A549 (cell line): ENCODE data around the gene GLT1D1. TPM values are rescaled to one million over a fixed set of nuclear protein-coding genes. Genes with fewer than 3 reads are reported as not detected.
A peak's percentile ranks its signal among the peaks of the same experiment; 100 is the strongest.

Experiments
- ATAC-seq, 2 experiments: fragments of 200-7000 bp in 1 of 2; fragments of >200 bp in 1 of 2; cut with Nextera tagmentation in 1 of 2; cut with Tn5 transposase in 1 of 2; 3 replicates each; pipeline versions ENCODE4 v1.8.0 to v1.9.1; 2018 to 2020; ENCODE audit warnings: mild to moderate bottlenecking in 1 of 2, moderate library complexity in 1 of 2
- CTCF ChIA-PET: fragments of 300-600 bp; sonication (Branson Sonifier 250); formaldehyde crosslinking; extraction: SDS; loops from one replicate; lab custom pipeline; 2021; ENCODE audit warnings: antibody characterized with exemption, inconsistent platforms; lab: Yijun Ruan, JAX
- POLR2A ChIA-PET: fragments of 350-600 bp; formaldehyde crosslinking; extraction: SDS; loops from one replicate; lab custom pipeline; 2021; ENCODE audit warnings: antibody characterized with exemption, inconsistent platforms; lab: Yijun Ruan, JAX
- DNase-seq, 2 experiments: peaks; one replicate each; pipeline versions ENCODE4 v3.0.0 to v3.0.0-alpha.2; 2011 to 2016; ENCODE audit warnings: low read depth in 1 of 2, low spot score in 1 of 2
- FAIRE-seq: peaks from 2 replicates; lab custom pipeline; 2011; peaks lifted over from hg19 to GRCh38; lab: Jason Lieb, UNC
- H3K27ac ChIP-seq, 2 experiments: fragments of >200 bp; sonication (Bioruptor Twin); formaldehyde crosslinking; 3 replicates each; pipeline ENCODE4 v1.5.1; 2016 to 2017
- H3K4me1 ChIP-seq: fragments of >200 bp; sonication (Bioruptor Twin); formaldehyde crosslinking; 3 replicates; pipeline ENCODE4 v1.6.1; 2016
- H3K4me2 ChIP-seq: fragments of >200 bp; sonication (Bioruptor Twin); formaldehyde crosslinking; 3 replicates; pipeline ENCODE4 v1.6.1; 2016
- H3K4me3 ChIP-seq: fragments of >200 bp; sonication (Bioruptor Twin); formaldehyde crosslinking; 3 replicates; pipeline ENCODE4 v1.5.1; 2016
- H3K9me3 ChIP-seq: fragments of >200 bp; sonication (Bioruptor Twin); formaldehyde crosslinking; 3 replicates; pipeline ENCODE4 v1.6.1; 2016
- BHLHE40 ChIP-seq: IDR thresholded peaks from 2 replicates; pipeline ENCODE4 v1.6.1; 2012; ENCODE audit warnings: low read depth, low read length, inconsistent platforms
- CEBPB ChIP-seq, 2 experiments: fragments of >200 bp in 1 of 2; sonication (Bioruptor Twin) in 1 of 2; formaldehyde crosslinking in 1 of 2; IDR thresholded peaks; 2 replicates each; pipeline ENCODE4 v1.6.1; 2012 to 2016
- EHF ChIP-seq: fragments of 250-450 bp; sonication (Bioruptor Pico); IDR thresholded peaks from 2 replicates; pipeline ENCODE4 v1.5.0; 2020; ENCODE audit warnings: mild to moderate bottlenecking
- ELK1 ChIP-seq: fragments of 150-350 bp; IDR thresholded peaks from 2 replicates; pipeline ENCODE4 v1.6.1; 2014; ENCODE audit warnings: low read depth, mild to moderate bottlenecking, low read length
- EP300 ChIP-seq, 2 experiments: fragments of >200 bp; sonication (Bioruptor Twin); formaldehyde crosslinking; IDR thresholded peaks; 2 replicates in 1 of 2; 3 replicates in 1 of 2; pipeline ENCODE4 v1.6.1; 2016 to 2017
- ESRRA ChIP-seq: fragments of 150-350 bp; IDR thresholded peaks from 2 replicates; pipeline ENCODE4 v1.6.1; 2014; ENCODE audit warnings: mild to moderate bottlenecking, low read length, borderline replicate concordance
- FOSB ChIP-seq: fragments of 250-450 bp; sonication (Bioruptor Pico); IDR thresholded peaks from 2 replicates; pipeline ENCODE4 v1.5.0; 2020; ENCODE audit warnings: mild to moderate bottlenecking, moderate library complexity
- FOSL2 ChIP-seq, 2 experiments: fragments of 450-650 bp in 1 of 2; fragments of >200 bp in 1 of 2; sonication (Bioruptor Twin) in 1 of 2; formaldehyde crosslinking; IDR thresholded peaks; 2 replicates each; pipeline versions ENCODE4 v1.5.0 to v1.6.1; 2016 to 2020; ENCODE audit warnings: mild to moderate bottlenecking in 1 of 2, moderate library complexity in 1 of 2
- FOXS1 ChIP-seq: fragments of 250-450 bp; sonication (Bioruptor Pico); IDR thresholded peaks from 2 replicates; pipeline ENCODE4 v1.5.0; 2020; ENCODE audit warnings: mild to moderate bottlenecking, moderate library complexity
- GATA3 ChIP-seq: IDR thresholded peaks from 2 replicates; pipeline ENCODE4 v1.6.1; 2012; ENCODE audit warnings: borderline replicate concordance
- HDAC2 ChIP-seq: fragments of 200-600 bp; sonication (generic); IDR thresholded peaks from 2 replicates; pipeline ENCODE4 v1.6.1; 2016
- HEYL ChIP-seq: fragments of 250-450 bp; sonication (Bioruptor Pico); IDR thresholded peaks from 2 replicates; pipeline ENCODE4 v1.8.0; 2021; ENCODE audit warnings: mild to moderate bottlenecking, moderate library complexity
- HOXB5 ChIP-seq: fragments of 250-450 bp; sonication (Bioruptor Pico); IDR thresholded peaks from 2 replicates; pipeline ENCODE4 v1.5.0; 2020; ENCODE audit warnings: mild to moderate bottlenecking, moderate library complexity
- KDM5A ChIP-seq: fragments of 200-600 bp; sonication (generic); IDR thresholded peaks from 2 replicates; pipeline ENCODE4 v1.6.1; 2016; ENCODE audit warnings: antibody characterized with exemption, mild to moderate bottlenecking
- MAX ChIP-seq: IDR thresholded peaks from 2 replicates; pipeline ENCODE4 v1.6.1; 2012
- NPAS2 ChIP-seq: fragments of 250-450 bp; sonication (Bioruptor Pico); IDR thresholded peaks from 2 replicates; pipeline ENCODE4 v1.8.0; 2022; ENCODE audit warnings: mild to moderate bottlenecking, moderate library complexity, borderline replicate concordance
- NR3C1 ChIP-seq: fragments of >200 bp; sonication (Bioruptor Twin); formaldehyde crosslinking; IDR thresholded peaks from 3 replicates; pipeline ENCODE4 v1.6.1; 2017
- PHF8 ChIP-seq: fragments of 200-600 bp; sonication (generic); IDR thresholded peaks from 2 replicates; pipeline ENCODE4 v1.6.1; 2016; ENCODE audit warnings: low read depth, mild to moderate bottlenecking, antibody characterized with exemption, moderate library complexity, borderline replicate concordance
- POLR2A ChIP-seq: IDR thresholded peaks from 2 replicates; pipeline ENCODE4 v1.6.1; 2012; ENCODE audit warnings: mild to moderate bottlenecking, low read length
- POLR2AphosphoS2 ChIP-seq: conservative IDR thresholded peaks from 2 replicates; pipeline ENCODE4 v1.6.1; 2012; ENCODE audit warnings: low read length, improper control_type of control experiment, inconsistent platforms
- SMC3 ChIP-seq: fragments of >200 bp; sonication (Bioruptor Twin); formaldehyde crosslinking; IDR thresholded peaks from 3 replicates; pipeline ENCODE4 v1.6.1; 2018; ENCODE audit warnings: inconsistent platforms
- TP53 ChIP-seq: fragments of 250-450 bp; sonication (Bioruptor Pico); IDR thresholded peaks from 2 replicates; pipeline ENCODE4 v1.5.0; 2021; ENCODE audit warnings: mild to moderate bottlenecking, moderate library complexity
- WGBS: methylation state at CpG from one replicate; pipeline ENCODE4 v1.1.6; 2017; ENCODE audit errors: missing lambda C conversion rate; 5-methylcytosine and 5-hydroxymethylcytosine counted together
- polyA plus RNA-seq, 4 experiments: library from polyadenylated mRNA; depleted of rRNA in 3 of 4; stranded (reverse); fragments of >200 nt; fragmentation: RNase III in 1 of 4; extraction: RNeasy Plus Mini Kit Qiagen cat#74134 plus additional on column Dnase treatment in 1 of 4; gene quantifications; 2 replicates in 3 of 4; 3 replicates in 1 of 4; pipeline ENCODE4 v1.2.3, GENCODE V29; 2011 to 2017
- TF ChIP-seq, protein P1 (sequence below): fragments of 450-650 bp; IDR thresholded peaks from 2 replicates; pipeline ENCODE4 v1.6.1; 2014; ENCODE audit warnings: antibody characterized with exemption

The GLT1D1 gene
- polyA plus RNA-seq, 2 of the 4 experiments (the other 2 are of a cell fraction): not detected

DNA sequence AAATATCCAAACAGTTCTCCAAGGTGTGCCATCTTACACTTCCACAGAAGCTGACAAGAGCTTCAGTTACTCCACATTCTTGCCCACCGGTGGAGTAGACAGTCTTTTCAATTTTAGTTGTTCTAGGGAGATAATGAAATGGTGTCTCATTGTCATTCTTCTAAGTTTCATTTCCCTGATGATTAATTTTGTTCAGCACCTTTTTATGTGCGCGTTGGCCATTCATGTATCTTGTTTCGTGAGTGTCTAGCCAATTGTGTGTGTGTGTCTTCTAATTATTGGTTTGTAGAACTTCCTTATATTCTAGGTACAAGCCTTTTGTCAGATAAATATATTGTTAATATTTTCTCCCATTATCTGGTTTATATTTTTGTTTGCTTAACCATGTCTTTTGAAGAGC, 63.1 kb downstream of the GLT1D1 start:
- H3K4me2 ChIP-seq: no peak overlapping the region
- no peaks in the 10 kb centered on the region for H3K9me3 ChIP-seq
- DNase-seq (no peak), ATAC-seq (no peak), FAIRE-seq (no peak)
- no peak for TF ChIP-seq BHLHE40
- TF ChIP-seq KDM5A: no peak
- no peak for TF ChIP-seq POLR2A
- TF ChIP-seq ESRRA: no peak
- TF ChIP-seq TP53: no peak
- TF ChIP-seq HEYL: no peak
- no peak for TF ChIP-seq EP300 (IDR thresholded peaks at IDR 0.05)
- TF ChIP-seq MAX: no peak
- TF ChIP-seq NR3C1: no peak
- no peak for TF ChIP-seq FOXS1 (CRISPR knock-in tag)
- TF ChIP-seq PHF8: no peak
- TF ChIP-seq, protein P1, sequence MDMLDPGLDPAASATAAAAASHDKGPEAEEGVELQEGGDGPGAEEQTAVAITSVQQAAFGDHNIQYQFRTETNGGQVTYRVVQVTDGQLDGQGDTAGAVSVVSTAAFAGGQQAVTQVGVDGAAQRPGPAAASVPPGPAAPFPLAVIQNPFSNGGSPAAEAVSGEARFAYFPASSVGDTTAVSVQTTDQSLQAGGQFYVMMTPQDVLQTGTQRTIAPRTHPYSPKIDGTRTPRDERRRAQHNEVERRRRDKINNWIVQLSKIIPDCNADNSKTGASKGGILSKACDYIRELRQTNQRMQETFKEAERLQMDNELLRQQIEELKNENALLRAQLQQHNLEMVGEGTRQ: no peak
- TF ChIP-seq HOXB5 (CRISPR knock-in tag): no peak
- no peak for TF ChIP-seq POLR2AphosphoS2
- TF ChIP-seq EHF (CRISPR knock-in tag): no peak
- 13% methylated on average over 4 of the region's 4 CpGs for WGBS
- no peak overlapping the region for H3K27ac ChIP-seq
- CTCF ChIA-PET: no interaction called here
- no peaks in the 10 kb centered on the region for H3K4me1 ChIP-seq
- no peak overlapping the region for H3K4me3 ChIP-seq
- POLR2A ChIA-PET: no interaction called here

DNA sequence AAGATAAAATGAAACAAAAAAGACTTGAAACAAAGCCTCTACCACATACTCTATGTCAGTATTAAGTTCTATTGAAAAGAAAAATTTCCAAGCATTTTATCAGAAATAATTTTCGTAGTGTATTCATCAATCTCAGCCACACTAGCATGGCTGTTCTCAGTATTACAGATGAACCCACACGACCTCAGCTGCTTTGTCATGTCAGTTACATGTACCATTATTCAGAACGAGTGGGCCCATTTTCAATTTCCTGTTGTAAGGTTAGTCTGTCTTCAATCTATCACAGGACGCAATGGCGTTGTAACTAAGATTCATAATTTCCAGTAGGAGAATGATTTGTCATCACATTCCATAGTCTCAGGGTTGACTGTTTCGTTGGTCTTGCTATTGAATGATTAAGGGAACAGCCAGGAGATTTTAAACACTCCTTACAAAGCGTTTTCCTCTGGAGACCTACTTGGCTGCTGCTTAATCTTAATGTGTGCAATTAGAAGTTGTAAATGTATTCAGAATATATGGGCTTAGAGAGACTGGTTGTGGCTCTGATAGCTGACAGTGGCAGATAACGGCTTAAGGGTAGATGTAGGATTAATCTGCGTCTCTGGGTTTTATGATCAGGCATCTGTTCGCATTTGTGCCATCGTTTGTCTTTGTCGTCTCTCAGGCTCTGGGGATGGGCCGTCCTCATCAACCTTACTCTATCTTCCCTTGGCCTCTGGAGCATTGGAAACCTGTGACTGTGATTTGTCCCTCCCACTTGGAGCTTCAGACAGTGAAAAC, 65.4 kb downstream of the GLT1D1 start:
- Histone ChIP-seq H3K4me3 (no peak overlapping the region), H3K4me2 (no peak overlapping the region), H3K9me3 (no peaks in the 10 kb centered on the region), H3K27ac (no peak overlapping the region), H3K4me1 (no peaks in the 10 kb centered on the region)
- DNase-seq (no peak), FAIRE-seq (no peak), ATAC-seq (no peak)
- ChIA-PET CTCF (no interaction called here), POLR2A (no interaction called here)
- 17% methylated on average over 13 of the region's 13 CpGs for WGBS
- no peak for TF ChIP-seq HDAC2
- TF ChIP-seq FOSB (CRISPR knock-in tag): no peak
- TF ChIP-seq, protein P1: no peak
- TF ChIP-seq SMC3: no peak
- no peak for TF ChIP-seq ELK1
- no peak for TF ChIP-seq POLR2AphosphoS2
- TF ChIP-seq GATA3: no peak

GRCh38 chr12:128920468-128920867, 67.2 kb downstream of the GLT1D1 start:
- ATAC-seq: no peak; a peak in 1 of 6 replicates
- Histone ChIP-seq H3K9me3 (no peaks in the 10 kb centered on the region), H3K4me2 (no peak overlapping the region), H3K4me3 (no peak overlapping the region), H3K27ac (no peak overlapping the region), H3K4me1 (no peaks in the 10 kb centered on the region)
- 25% methylated on average over 8 of the region's 8 CpGs for WGBS
- ChIA-PET POLR2A (no interaction called here), CTCF (interaction anchor here (0.8 kb wide), 1 partner anchor 32 kb away, joined by 3 read pairs; no protein-coding TSS in a partner anchor)
- DNase-seq: no peak
- FAIRE-seq: no peak
- TF ChIP-seq FOSL2 (IDR thresholded peaks at IDR 0.05): no peak
- peak; percentile 36 for TF ChIP-seq FOSL2 (CRISPR knock-in tag; IDR thresholded peaks at IDR 0.05)
- 0 out of 4 replicates have a peak, but pooled peaks of 1 of the 2 experiments have one; percentile 17 for TF ChIP-seq CEBPB (IDR thresholded peaks at IDR 0.05)
- TF ChIP-seq NPAS2: no peak
- TF ChIP-seq, all 56 proteins: peak for 2
